Measurements from ENCODE around the gene MARCHF3. TPM values are rescaled to one million over a fixed set of nuclear protein-coding genes. Genes with fewer than 3 reads are reported as not detected.
"Not testable (repeated sequence)": the region's sequence is repeated elsewhere in the genome, so short reads cannot be mapped to it uniquely, and the experiment has no call there.

MARCHF3 gene
- total RNA-seq, 2 experiments from 2014 or later = 4.0 to 4.4 TPM

- no peak overlapping the region for H3K4me3 Mint-ChIP-seq
- DNase-seq = no peak
- CTCF ChIA-PET = interaction anchor here (1.0 kb wide), 1 partner anchor 308 kb away, joined by 3 read pairs; no protein-coding TSS in a partner anchor
- H3K9me3 Mint-ChIP-seq = peaks cover 7% of the 10 kb centered on the region
- intact Hi-C loops (cut with micrococcal nuclease) = no loop called here
- H3K4me1 Mint-ChIP-seq (ENCODE audit: low read depth) = peaks cover 1% of the 10 kb centered on the region
- no peak overlapping the region for H3K27ac Mint-ChIP-seq
- no peaks in the 10 kb centered on the region for H3K27me3 Mint-ChIP-seq
- POLR2A ChIA-PET = interaction anchor here (0.6 kb wide), 1 partner anchor 57 kb away, joined by 4 read pairs; no protein-coding TSS in a partner anchor
- H3K36me3 Mint-ChIP-seq = peaks cover 20% of the 10 kb centered on the region
Measured at GRCh38 chr5:126914801-126915436, 115.4 kb downstream of the MARCHF3 start.

- Mint-ChIP-seq H3K27ac (no peak overlapping the region), H3K4me1 (ENCODE audit: low read depth) (peaks cover 3% of the 10 kb centered on the region), H3K36me3 (peaks cover 26% of the 10 kb centered on the region), H3K4me3 (no peak overlapping the region), H3K27me3 (no peaks in the 10 kb centered on the region), H3K9me3 (peaks cover 9% of the 10 kb centered on the region)
- intact Hi-C loops (cut with micrococcal nuclease) = no loop called here
- CTCF ChIA-PET = no interaction called here
- POLR2A ChIA-PET = no interaction called here
- DNase-seq = no peak
Measured at GRCh38 chr5:126912616-126913200, 117.7 kb downstream of the MARCHF3 start.

GRCh38 chr5:126911986-126912385 lies 118.4 kb downstream of the MARCHF3 start:
- ChIA-PET POLR2A (no interaction called here), CTCF (no interaction called here)
- peaks cover 3% of the 10 kb centered on the region for H3K4me1 Mint-ChIP-seq (ENCODE audit: low read depth)
- H3K27ac Mint-ChIP-seq = no peak overlapping the region
- intact Hi-C loops (cut with micrococcal nuclease) = no loop called here
- no peak for DNase-seq
- H3K36me3 Mint-ChIP-seq = peaks cover 26% of the 10 kb centered on the region
- no peak overlapping the region for H3K4me3 Mint-ChIP-seq
- H3K27me3 Mint-ChIP-seq = no peaks in the 10 kb centered on the region
- peaks cover 9% of the 10 kb centered on the region for H3K9me3 Mint-ChIP-seq

GRCh38 chr5:126909856-126910255 lies 120.5 kb downstream of the MARCHF3 start:
- ChIA-PET POLR2A (no interaction called here), CTCF (no interaction called here)
- Mint-ChIP-seq H3K4me1 (ENCODE audit: low read depth) (peaks cover 3% of the 10 kb centered on the region), H3K27me3 (no peaks in the 10 kb centered on the region), H3K9me3 (peaks cover 9% of the 10 kb centered on the region), H3K36me3 (peaks cover 26% of the 10 kb centered on the region), H3K4me3 (no peak overlapping the region), H3K27ac (no peak overlapping the region)
- no peak for DNase-seq
- intact Hi-C loops (cut with micrococcal nuclease) = no loop called here

GRCh38 chr5:126904407-126904806 lies 126.0 kb downstream of the MARCHF3 start:
- H3K9me3 Mint-ChIP-seq; H3K4me3 Mint-ChIP-seq; H3K36me3 Mint-ChIP-seq; H3K27ac Mint-ChIP-seq; CTCF ChIA-PET; H3K27me3 Mint-ChIP-seq; DNase-seq; intact Hi-C loops (cut with micrococcal nuclease); POLR2A ChIA-PET; H3K4me1 Mint-ChIP-seq (ENCODE audit: low read depth): not testable (repeated sequence)

GRCh38 chr5:126900796-126901195 lies 129.6 kb downstream of the MARCHF3 start:
- intact Hi-C loops (cut with micrococcal nuclease) = no loop called here
- Mint-ChIP-seq H3K36me3 (peaks cover 5% of the 10 kb centered on the region), H3K27ac (no peak overlapping the region), H3K4me1 (ENCODE audit: low read depth) (no peaks in the 10 kb centered on the region), H3K9me3 (peaks cover 2% of the 10 kb centered on the region), H3K4me3 (no peak overlapping the region), H3K27me3 (no peaks in the 10 kb centered on the region)
- ChIA-PET CTCF (no interaction called here), POLR2A (no interaction called here)
- DNase-seq = no peak

GRCh38 chr5:126899476-126899875 lies 130.9 kb downstream of the MARCHF3 start:
- DNase-seq = no peak
- intact Hi-C loops (cut with micrococcal nuclease) = no loop called here
- H3K4me1 Mint-ChIP-seq (ENCODE audit: low read depth) = no peaks in the 10 kb centered on the region
- H3K27me3 Mint-ChIP-seq = no peaks in the 10 kb centered on the region
- no peak overlapping the region for H3K27ac Mint-ChIP-seq
- H3K36me3 Mint-ChIP-seq = peaks cover 5% of the 10 kb centered on the region
- no peak overlapping the region for H3K4me3 Mint-ChIP-seq
- ChIA-PET POLR2A (no interaction called here), CTCF (no interaction called here)
- peaks cover 4% of the 10 kb centered on the region for H3K9me3 Mint-ChIP-seq

GRCh38 chr5:126897851-126898630 lies 132.3 kb downstream of the MARCHF3 start:
- H3K36me3 Mint-ChIP-seq = peaks cover 5% of the 10 kb centered on the region
- intact Hi-C loops (cut with micrococcal nuclease) = no loop called here
- no peaks in the 10 kb centered on the region for H3K27me3 Mint-ChIP-seq
- POLR2A ChIA-PET = no interaction called here
- CTCF ChIA-PET = no interaction called here
- DNase-seq = no peak
- H3K9me3 Mint-ChIP-seq = peaks cover 2% of the 10 kb centered on the region
- no peak overlapping the region for H3K27ac Mint-ChIP-seq
- H3K4me1 Mint-ChIP-seq (ENCODE audit: low read depth) = no peaks in the 10 kb centered on the region
- H3K4me3 Mint-ChIP-seq = no peak overlapping the region

- H3K4me3 Mint-ChIP-seq = no peak overlapping the region
- POLR2A ChIA-PET = no interaction called here
Measured at GRCh38 chr5:126896170-126896702, 134.1 kb downstream of the MARCHF3 start.

GRCh38 chr5:126895712-126896111 lies 134.6 kb downstream of the MARCHF3 start:
- CTCF ChIA-PET; H3K4me3 Mint-ChIP-seq; H3K4me1 Mint-ChIP-seq (ENCODE audit: low read depth); H3K9me3 Mint-ChIP-seq; H3K36me3 Mint-ChIP-seq; POLR2A ChIA-PET; H3K27ac Mint-ChIP-seq; intact Hi-C loops (cut with micrococcal nuclease); H3K27me3 Mint-ChIP-seq; DNase-seq: not testable (repeated sequence)

More at GRCh38 chr5:126896170-126896702, 134.1 kb downstream of the MARCHF3 start:
- H3K4me1 Mint-ChIP-seq (ENCODE audit: low read depth) = no peaks in the 10 kb centered on the region
- peaks cover 5% of the 10 kb centered on the region for H3K36me3 Mint-ChIP-seq
- CTCF ChIA-PET = no interaction called here
- peaks cover 2% of the 10 kb centered on the region for H3K9me3 Mint-ChIP-seq
- H3K27me3 Mint-ChIP-seq = no peaks in the 10 kb centered on the region
- no peak overlapping the region for H3K27ac Mint-ChIP-seq
- no peak for DNase-seq
- intact Hi-C loops (cut with micrococcal nuclease) = no loop called here

- H3K4me1 Mint-ChIP-seq (ENCODE audit: low read depth); H3K9me3 Mint-ChIP-seq; DNase-seq; POLR2A ChIA-PET; H3K27ac Mint-ChIP-seq; H3K27me3 Mint-ChIP-seq; intact Hi-C loops (cut with micrococcal nuclease); H3K4me3 Mint-ChIP-seq; H3K36me3 Mint-ChIP-seq; CTCF ChIA-PET: not testable (repeated sequence)
Measured at GRCh38 chr5:126890414-126890813, 139.9 kb downstream of the MARCHF3 start.

- Mint-ChIP-seq H3K36me3 (no peaks in the 10 kb centered on the region), H3K27ac (no peak overlapping the region), H3K27me3 (no peaks in the 10 kb centered on the region), H3K4me1 (ENCODE audit: low read depth) (no peaks in the 10 kb centered on the region), H3K4me3 (no peak overlapping the region), H3K9me3 (no peaks in the 10 kb centered on the region)
- intact Hi-C loops (cut with micrococcal nuclease) = no loop called here
- DNase-seq = no peak
- CTCF ChIA-PET = no interaction called here
- POLR2A ChIA-PET = no interaction called here
Measured at GRCh38 chr5:126888175-126888574, 142.2 kb downstream of the MARCHF3 start.
